ENCODE measurements around the gene FOXP1.
"Not testable (repeated sequence)": the region's sequence is repeated elsewhere in the genome, so short reads cannot be mapped to it uniquely, and the experiment has no call there.

Gene FOXP1

GRCh38 chr3:71358243-71358642, 225.3 kb downstream of the FOXP1 start:
- DNase-seq: no peak

- no peak for DNase-seq
These were observed 227.3 kb downstream of the FOXP1 start for GRCh38 chr3:71356265-71356664.

GRCh38 chr3:71355862-71356261, 227.7 kb downstream of the FOXP1 start:
- no peak for DNase-seq

GRCh38 chr3:71355037-71355436, 228.5 kb downstream of the FOXP1 start:
- no peak for DNase-seq

GRCh38 chr3:71351403-71352149, 232.0 kb downstream of the FOXP1 start:
- no peak for DNase-seq

GRCh38 chr3:71350998-71351397, 232.5 kb downstream of the FOXP1 start:
- no peak for DNase-seq

GRCh38 chr3:71348831-71349230, 234.7 kb downstream of the FOXP1 start:
- DNase-seq: no peak

- DNase-seq: no peak
These were observed 235.4 kb downstream of the FOXP1 start for GRCh38 chr3:71348001-71348632.

GRCh38 chr3:71346061-71346460, 237.5 kb downstream of the FOXP1 start:
- no peak for DNase-seq

GRCh38 chr3:71345429-71346040, 238.0 kb downstream of the FOXP1 start:
- no peak for DNase-seq

GRCh38 chr3:71341721-71342120, 241.8 kb downstream of the FOXP1 start:
- no peak for DNase-seq

- DNase-seq: no peak
These were observed 244.5 kb downstream of the FOXP1 start for GRCh38 chr3:71339049-71339448.

- DNase-seq: no peak
These were observed 250.7 kb downstream of the FOXP1 start for GRCh38 chr3:71332813-71333212.

GRCh38 chr3:71330909-71331308, 252.6 kb downstream of the FOXP1 start:
- no peak for DNase-seq

- DNase-seq: no peak
These were observed 253.0 kb downstream of the FOXP1 start for GRCh38 chr3:71330505-71330904.

- DNase-seq: no peak
These were observed 253.7 kb downstream of the FOXP1 start for GRCh38 chr3:71329817-71330216.

GRCh38 chr3:71328926-71329325, 254.6 kb downstream of the FOXP1 start:
- no peak for DNase-seq

GRCh38 chr3:71327936-71328335, 255.6 kb downstream of the FOXP1 start:
- DNase-seq: no peak

- DNase-seq: no peak
These were observed 257.8 kb downstream of the FOXP1 start for GRCh38 chr3:71325715-71326114.

- not testable (repeated sequence) for DNase-seq
These were observed 259.3 kb downstream of the FOXP1 start for GRCh38 chr3:71324224-71324623.

GRCh38 chr3:71323558-71323957, 260.0 kb downstream of the FOXP1 start:
- DNase-seq: no peak

- no peak for DNase-seq
These were observed 261.4 kb downstream of the FOXP1 start for GRCh38 chr3:71322154-71322553.

GRCh38 chr3:71319771-71320170, 263.8 kb downstream of the FOXP1 start:
- DNase-seq: no peak

GRCh38 chr3:71318458-71318827, 265.1 kb downstream of the FOXP1 start:
- DNase-seq: no peak

Measured in NCI-H2171 (cell line).